Islet precursor cell (in vitro differentiated cells): ENCODE data around the gene MAPK8IP3.

Source experiments
- DNase-seq: peaks from one replicate; pipeline ENCODE4 v3.0.0-alpha.2; 2018

Gene MAPK8IP3

DNA sequence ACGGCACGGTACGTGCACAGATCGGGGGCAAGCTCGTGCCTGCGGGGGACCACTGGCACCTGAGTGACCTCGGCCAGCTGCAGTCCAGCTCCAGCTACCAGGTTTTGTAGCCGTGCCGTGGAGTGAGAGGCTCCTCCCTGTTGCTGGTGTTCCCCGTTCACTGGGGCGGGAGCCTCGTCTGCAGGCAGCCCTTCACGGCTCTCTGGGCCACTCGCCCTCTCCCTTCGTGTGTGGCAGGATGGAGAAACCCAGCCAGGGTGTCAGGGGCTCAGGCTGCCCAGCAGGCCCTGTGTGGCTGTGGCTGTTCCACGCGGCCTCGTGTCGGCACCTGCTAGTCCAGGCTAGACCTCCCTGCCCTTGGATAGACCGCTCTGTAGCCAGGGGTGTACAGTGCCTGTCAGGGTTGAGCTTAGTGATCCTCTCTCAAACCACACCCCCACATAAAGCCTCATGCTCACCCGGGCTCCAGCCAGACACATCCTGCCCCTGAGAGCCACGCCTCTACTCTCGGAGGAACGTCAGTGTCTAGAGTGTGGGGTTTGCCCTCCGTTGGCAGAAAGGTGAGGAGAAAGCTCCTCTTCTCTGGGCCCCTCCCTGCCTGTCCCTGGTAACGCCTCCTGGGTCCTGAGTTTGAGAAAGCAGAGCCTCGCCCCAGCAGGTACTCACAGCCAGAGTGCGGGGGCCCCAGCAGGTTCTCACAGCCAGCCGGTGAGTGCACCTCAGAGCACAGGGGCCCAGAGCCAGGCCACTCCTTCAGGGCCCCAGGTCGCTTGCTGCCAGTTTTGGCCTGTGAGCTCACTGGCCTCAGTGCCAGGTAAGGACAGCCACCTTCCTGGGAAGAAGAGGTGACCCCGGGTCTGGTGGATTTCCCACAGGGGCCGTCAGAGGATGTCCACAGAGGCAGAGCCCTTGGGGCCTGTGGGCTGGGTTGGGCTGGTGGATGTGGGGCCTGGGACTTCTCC is 37.7 kb downstream of the MAPK8IP3 start:
- peak; percentile 50 for DNase-seq

DNA sequence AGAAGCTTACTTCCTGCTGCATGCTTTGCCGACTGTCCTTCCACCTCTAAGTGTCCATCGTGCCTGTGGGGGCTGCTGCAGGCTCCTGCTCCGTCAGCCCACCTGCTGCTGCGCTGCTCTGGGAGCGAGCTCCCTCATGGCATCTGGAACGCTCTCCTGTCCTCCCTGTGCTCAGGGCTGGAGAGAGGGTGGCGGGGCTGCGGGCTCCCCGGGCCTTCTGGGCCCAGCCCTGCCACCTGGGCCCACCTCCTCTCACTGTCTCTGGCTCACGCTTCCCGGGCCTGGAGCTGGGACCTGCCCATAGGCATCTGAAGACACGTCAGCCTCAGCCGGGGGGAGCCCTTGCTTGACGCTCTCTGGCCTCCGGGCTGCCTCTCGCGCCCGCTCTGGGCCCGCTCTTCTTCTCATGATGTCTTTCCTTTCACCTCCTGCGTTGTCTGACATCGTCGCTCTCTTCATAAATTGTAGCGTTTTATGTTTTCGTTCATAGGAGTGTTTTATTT is 38.4 kb downstream of the MAPK8IP3 start:
- peak; percentile 60 for DNase-seq

DNA sequence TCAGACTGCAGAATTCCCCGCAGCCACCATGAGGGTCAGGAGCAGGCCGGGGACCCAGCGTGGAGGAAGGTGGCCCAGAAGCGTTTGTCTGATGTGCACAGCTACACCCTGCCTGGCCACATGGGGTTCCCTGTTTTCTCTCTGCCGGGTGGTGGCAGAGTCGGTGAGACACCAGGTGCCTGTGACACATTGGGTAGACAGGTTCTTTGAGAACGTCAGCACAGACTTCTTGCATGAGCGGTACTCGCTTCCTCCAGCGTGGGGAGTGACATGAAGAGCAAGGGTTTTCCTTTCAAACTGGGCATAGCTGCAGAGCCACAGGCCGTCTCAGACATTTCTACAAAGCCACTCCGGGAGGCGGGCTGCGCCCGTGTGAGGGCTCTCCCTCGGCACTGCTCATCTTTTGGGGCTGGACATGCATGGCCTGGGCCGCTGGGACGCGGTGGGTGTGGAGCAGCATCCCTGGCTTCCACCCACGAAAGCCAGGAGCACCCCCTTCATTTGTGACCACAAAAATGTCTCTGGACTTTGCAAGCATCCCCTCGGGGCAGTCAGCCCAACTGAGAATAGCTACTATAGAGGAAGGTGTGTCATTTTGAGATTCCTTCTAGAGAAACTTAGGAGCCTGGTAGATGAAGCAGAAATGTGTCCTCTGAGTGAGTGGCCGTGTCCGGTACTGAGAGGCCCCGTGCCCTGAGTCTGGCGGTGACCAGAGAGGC is 39.3 kb downstream of the MAPK8IP3 start:
- peak; percentile 96 for DNase-seq

DNA sequence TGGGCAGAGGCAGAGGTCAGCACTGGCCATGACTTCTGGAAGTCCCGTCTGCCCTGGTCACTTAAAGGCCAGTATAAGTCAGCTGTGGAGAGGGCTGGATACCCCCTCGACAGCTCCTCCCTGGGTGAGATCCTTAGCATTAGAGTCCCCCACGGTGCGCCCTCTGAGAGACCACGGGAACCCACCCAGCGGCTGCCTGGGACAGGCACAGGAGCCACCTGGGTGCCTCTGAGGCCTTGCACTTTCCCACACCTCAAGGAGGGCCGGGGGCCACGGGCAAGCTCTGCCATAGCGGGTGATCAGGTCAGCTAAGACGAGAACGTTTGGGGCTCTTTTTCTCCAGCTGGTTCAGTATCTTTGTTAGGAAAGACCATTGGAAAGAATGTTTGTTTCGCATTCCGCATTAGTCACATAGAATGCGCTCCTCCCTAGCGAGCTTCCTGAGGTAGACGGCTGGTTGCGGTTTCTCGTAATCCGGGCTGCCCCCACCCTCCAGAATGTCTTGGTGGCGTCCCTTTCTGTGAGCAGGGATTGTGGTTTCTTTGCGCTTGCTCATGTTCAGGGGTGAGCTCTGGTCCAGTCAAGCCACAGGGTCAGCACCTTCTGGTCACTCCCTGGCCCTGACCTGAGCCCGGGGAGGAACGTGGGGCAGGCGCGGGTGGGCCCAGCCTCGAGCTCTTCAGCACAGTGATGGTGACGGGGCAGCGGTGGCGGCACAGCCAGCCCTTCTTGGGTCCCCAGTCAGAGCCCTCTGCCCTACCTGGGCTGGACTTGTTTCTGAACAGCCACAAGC is 40.1 kb downstream of the MAPK8IP3 start:
- DNase-seq: peak; percentile 91

DNA sequence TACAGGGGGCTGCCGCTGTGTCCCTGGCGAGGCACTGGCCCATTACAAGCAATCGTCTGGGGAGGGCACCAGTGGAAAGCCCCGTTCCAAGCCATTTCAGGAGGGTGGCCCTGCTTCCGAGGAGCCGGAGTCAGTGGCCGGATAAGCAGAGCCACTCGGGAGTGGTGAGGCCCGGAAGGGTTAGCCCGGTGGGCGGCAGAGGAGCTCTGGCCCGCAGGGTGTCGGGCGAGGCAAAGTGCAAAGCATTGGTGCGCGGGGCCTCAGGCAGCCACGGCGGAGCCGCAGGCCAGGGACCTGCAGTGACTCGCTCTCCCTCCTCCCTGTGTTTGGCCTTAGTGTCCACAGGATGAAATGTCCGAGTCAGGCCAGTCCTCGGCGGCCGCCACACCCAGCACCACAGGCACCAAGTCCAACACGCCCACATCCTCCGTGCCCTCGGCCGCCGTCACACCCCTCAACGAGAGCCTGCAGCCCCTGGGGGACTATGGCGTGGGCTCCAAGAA is 40.7 kb downstream of the MAPK8IP3 start:
- no peak for DNase-seq

DNA sequence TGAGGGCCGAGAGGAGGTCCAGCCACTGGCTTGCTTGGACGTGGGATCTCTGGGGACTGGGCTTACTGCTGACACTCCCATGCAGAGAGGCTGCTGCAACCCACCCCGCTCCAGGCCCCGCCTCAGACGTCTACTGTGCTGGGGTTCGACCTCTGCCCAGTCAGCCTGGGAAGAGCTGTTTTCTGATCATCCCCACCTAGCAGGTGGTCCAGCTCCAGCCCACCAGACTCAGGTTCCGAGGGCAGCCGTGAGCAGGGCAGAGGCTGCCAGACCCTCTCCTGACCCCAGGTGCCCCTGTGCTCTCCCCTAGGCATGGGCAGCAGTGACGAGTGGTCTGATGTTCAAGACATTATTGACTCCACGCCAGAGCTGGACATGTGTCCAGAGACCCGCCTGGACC is 41.9 kb downstream of the MAPK8IP3 start:
- DNase-seq: no peak

DNA sequence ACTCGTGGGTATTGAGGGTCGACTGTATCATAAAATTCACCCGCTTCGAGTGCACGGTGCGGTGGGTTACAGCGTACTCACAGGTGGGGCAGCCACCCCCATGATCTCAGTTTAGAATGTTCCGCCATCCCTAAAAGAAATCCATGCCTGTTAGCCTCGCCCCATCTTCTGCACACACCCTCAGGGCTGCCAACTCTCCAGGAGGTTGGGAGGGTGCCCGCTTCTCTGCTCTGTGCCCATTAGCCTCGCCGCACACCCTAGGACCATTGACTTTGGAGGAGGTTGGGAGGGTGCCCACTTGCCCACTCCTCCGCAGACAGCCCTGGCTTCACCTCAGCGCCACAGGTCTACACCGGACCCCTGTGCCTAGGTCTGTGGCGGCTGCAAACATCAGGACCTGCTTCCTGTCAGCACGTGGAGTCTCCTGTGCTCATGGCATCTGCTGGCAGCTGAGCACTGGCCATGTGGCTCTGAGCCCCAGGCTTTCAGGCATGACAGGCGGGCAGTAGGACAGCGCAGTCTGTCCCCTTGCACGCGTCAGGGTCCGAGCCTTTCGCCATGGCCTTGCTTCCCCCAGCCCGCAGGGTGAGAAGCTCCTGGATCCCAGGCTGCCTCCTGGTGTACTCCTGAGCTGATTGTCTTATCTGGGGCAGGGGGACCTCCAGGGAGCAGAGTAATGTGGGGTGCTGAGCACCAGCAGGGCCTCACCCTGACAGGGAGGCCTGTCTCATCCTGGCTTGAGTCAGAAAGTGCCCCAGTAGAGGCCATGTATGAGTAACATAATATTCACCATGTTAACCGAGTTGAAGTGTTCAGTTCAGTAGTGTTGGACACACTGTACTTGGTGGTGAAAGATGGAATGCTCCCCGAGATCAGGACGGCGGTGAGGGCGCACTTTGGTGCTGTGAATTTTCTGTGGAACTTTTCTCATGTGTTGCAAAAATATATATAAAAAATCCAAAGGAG is 43.4 kb downstream of the MAPK8IP3 start:
- no peak for DNase-seq

DNA sequence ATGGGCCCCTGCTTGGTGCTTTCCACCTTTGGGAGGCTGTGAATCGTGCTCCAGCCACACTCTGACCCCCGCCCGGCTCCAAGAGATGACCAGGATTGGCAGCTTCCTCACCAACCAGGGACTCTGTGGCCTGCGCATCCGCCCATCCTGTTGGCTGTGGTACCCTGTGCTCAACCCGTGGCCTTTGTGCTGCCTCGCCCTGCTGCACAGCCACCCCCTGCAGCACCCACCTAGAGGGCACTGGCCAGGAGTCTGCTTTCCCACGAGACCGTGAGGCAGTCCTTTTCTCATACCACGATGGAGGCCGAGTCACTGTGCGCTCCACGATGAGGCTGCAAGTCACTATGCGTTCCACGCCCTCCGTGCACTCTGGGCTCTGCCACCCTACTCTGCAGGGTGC is 46.0 kb downstream of the MAPK8IP3 start:
- DNase-seq: no peak

DNA sequence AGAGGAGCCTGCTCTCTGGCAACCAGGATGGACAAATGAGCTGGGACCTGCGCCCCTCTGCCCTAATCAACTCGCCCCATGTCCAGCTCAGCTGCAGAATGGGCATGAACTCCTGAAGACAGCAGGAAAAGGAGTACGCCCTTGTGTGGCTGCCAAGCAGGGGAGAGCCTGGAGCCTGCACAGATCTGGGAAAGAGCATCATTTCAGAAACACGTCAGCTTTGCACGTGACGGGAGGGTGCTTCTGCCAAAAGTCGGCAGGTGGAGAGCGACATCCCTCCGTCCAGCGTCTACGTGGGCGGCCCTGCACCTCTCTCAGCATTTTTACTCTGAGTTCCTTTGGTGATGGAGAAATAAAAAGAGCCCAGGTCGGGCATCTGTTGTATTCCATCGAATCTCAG is 46.9 kb downstream of the MAPK8IP3 start:
- no peak for DNase-seq

DNA sequence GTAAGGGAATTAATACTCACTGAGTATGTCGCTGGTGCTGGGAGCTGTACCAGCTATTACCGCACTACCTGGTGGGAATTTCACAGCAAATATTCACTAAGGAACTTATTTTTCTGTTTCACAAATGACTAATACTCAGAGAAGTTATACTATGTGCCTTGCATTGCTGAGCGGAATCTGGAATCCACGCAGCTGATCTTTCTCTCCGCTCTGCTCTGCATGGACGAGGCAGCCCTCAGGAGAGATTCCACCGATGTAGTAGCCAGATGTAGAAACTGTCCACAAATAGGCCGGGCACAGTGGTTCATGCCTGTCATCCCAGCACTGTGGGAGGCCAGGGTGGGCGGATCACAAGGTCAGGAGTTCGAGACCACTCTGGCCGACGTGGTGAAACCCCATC is 48.2 kb downstream of the MAPK8IP3 start:
- DNase-seq: no peak

DNA sequence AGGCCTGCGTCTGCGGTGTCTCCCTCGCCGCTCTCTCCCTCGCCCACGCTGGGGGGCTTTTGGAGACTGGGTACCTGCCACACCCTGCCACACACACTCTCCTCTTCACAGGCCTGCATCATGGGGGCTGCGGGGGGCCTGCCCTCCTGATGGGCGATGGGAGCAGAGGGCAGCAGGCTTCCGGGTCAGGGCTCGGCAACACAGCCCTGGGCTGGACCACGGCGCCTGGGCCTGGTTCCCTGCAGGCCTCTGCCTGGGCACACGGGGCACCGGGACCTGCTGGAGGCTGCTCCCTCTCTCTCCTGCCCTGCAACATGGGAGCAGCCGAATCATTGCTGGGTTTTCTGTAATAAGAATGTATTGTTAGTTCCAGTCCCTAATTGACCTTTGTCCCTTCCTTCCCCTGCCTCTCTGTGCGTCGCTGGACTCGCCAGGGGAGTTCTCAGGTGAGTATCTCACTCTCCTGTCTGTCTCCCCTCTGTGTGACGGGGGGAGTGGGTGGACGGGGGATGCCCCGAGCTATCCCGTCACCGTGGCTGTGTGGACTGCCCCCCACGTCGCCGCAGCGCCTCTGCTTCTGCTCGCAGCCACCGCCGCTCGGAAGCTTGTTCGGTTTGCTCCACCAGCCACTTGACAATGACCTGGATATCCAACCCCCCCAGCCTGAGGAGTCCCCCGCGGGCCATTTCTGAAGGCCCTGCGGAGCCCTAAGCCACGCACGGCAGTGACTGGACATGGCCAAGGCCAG is 51.9 kb downstream of the MAPK8IP3 start:
- no peak for DNase-seq

DNA sequence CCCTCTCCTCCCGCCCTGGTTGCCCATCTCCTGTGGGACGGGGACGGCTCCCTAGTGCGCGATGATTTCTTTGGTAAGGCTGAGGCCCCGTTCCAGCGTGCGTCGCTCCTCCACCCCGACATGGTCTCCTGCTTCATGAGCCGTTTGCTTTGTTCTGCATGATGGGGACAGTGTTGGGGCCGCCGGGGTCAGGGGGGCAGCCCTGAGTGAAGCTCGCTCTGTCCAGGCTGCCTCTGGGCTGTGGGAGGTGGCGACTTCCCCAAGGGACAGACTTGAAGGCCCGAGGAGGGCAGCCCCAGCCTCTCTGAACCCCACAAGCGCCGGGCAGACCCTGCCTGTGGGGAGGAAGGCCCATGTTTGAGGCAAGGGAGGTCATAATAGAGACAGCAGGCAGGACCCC is 52.9 kb downstream of the MAPK8IP3 start:
- DNase-seq: no peak

DNA sequence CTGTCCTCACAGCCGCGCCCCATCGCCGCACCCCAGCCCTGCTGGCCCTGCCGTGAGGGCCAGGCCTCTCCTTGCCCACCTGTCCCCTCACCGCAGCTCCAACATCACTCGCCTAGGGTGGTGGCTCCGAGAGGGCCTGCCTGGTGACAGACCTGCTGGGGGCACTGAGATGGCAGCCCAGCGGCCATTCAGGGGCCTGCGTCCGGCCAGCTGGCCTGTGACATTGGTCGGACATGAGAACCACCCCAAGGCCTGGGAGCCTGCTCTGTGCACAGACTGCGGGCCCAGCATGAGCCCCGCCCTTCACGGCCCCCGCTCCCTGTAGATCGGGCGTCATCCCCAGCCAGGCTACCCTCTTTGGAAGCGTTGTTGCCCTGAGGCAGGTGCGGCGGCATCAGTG is 53.5 kb downstream of the MAPK8IP3 start:
- DNase-seq: no peak

DNA sequence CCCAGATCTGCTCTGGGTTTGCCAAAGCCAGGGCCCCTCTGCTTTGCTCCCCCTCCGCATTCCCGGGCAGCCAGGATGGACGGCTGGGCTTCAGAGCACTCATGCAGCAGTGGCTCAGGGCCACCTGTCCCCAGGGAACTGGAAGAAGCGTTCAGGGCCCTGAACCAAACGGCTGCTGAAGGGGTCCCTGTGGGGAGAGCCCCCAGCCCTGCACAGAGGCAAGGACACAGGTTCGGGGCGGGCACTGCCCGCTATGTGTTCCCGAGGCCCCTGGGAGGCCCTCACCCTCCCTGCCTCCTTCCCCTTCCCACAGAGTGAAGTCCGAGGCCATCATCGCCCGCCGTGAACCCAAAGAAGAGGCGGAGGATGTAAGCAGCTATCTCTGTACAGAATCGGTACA is 54.9 kb downstream of the MAPK8IP3 start:
- no peak for DNase-seq

DNA sequence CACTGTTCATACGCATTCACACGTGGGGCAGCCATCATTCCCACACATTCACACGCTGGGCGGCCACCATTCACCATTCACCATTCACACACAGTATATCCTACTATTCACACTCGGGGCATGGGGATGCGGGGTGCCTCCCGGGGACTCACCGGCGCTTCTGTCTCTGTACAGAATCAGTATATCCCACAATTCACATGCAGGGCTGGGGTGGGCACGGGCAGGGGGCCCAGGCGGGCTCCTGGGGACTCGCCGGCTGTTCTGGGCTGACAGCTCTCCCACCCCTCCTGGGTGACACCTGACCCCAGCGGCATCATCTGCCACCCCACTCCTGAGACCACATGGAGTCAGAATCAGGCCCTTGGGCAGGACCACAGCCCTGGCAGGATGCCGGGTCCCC is 55.8 kb downstream of the MAPK8IP3 start:
- no peak for DNase-seq

DNA sequence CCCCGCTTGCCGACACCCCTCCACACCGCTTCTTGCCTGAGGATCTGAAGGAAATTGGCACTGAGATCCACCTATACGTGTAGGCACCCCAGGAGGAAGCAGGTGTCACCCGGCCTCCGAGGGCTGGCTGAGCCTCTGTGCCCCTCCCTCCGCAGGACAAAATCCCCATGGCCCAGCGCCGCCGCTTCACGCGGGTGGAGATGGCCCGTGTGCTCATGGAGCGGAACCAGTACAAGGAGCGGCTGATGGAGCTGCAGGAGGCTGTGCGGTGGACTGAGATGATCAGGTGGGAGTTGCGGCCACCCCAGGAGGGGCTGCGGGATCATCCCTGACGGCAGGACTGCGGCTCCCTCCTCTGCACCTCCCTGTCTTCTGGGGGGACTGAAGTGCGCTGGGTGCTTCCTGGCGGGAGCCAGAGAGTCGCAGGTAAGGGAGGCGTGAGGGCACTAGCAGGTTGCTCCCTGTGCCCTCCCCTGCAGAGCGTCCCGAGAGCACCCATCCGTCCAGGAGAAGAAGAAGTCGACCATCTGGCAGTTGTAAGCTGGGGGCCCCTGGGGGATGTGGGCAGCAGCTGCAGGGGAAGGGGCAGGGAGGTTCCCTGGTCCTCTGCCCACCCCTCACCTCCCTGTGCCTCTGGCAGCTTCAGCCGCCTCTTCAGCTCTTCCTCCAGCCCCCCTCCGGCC is 56.3 kb downstream of the MAPK8IP3 start:
- DNase-seq: no peak

DNA sequence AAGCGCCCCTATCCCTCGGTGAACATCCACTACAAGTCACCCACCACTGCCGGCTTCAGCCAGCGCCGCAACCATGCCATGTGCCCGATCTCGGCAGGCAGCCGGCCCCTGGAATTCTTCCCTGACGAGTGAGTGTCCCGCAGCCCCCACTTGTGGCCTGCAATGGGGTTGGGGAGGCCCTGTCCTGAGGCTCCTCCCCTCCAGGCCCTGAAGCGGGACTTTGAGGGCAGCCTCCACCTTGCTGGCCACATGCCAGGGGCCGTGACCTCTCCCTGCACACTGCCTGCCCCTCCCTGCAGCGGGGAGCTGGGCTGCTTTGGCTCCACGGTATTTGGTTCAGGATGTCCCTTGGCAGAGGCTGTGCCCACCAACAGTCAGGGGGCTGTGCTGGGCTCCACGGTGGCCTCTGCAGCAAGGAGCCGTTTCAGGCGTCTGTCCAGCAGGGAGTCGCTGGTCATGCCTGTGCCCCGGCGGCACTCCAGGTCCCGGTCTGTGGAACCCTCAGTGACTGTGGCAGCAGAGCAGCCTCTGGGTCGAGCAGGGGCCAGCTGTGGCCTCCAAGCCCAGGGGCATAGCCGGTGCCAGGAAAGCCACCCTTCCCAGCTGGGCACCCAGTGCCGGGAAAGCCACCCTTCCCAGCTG is 57.0 kb downstream of the MAPK8IP3 start:
- DNase-seq: no peak

DNA sequence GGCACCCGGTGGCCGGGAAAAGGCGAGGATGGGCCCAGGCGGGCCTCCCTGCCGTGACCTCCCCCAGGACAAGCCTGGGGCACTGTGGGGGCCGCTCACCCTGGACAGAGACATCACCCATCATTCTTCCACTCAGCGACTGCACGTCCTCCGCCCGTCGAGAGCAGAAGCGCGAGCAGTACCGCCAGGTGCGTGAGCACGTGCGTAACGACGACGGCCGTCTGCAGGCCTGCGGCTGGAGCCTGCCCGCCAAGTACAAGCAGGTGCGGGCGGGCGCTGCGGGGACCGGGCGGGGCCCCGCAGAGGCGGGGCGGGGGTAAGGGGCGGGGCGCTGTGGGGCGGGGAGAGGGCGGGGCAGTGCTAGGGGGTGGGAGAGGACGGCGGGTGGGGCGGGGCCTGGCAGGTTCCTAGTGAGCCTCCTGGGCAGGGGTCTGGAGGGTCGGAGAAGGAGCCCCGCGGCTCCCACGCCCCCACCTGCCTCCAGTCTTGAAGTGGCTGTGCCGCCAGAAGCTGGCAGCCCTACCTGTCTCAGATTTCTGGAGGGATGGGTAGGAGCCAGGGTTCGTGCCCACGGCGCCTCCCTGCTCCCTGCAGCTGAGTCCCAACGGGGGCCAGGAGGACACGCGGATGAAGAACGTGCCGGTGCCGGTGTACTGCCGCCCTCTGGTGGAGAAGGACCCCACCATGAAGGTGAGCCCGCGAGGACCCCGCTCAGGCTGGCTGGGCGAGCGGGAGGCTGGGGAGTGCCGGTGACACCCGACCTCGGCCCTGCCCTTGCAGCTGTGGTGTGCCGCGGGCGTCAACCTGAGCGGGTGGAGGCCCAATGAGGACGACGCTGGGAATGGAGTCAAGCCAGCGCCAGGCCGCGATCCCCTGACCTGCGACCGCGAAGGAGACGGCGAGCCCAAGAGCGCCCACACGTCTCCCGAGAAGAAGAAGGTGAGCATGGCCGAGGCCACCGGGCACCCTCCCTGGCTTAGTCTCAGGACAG is 57.8 kb downstream of the MAPK8IP3 start:
- peak; percentile 88 for DNase-seq

DNA sequence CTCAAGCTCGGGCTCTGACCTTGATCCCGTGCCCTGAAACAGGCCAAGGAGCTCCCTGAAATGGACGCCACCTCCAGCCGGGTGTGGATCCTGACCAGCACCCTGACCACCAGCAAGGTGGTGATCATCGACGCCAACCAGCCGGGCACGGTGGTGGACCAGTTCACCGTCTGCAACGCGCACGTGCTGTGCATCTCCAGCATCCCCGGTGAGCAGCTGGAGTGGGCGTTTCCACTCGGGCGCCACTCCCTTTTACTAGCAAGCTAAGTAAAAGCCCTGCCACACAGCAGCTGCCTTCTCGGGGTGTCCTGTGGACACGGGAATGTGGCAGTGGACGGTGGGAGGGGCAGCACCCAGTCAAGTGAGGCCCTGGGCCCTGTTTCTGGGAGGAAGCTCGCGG is 59.0 kb downstream of the MAPK8IP3 start:
- no peak for DNase-seq
